Lower leg skin (tissue), 3 donors: ENCODE data around the gene GMCL2.

Experiments used
- POLR2A ChIP-seq, 2 donors: fragments of 450-650 bp; IDR thresholded peaks; one replicate each; pipeline ENCODE4 v1.6.1; 2016 to 2017; ENCODE audit warnings: antibody characterized with exemption in 2 of 2, mild to moderate bottlenecking in 1 of 2, moderate library complexity in 1 of 2
- TF ChIP-seq, protein P1 (sequence below), 3 donors: fragments of 450-650 bp; IDR thresholded peaks; one replicate each; pipeline ENCODE4 v1.5.1; 2016; ENCODE audit warnings: antibody characterized with exemption in 3 of 3, mild to moderate bottlenecking in 3 of 3, moderate library complexity in 2 of 3

DNA sequence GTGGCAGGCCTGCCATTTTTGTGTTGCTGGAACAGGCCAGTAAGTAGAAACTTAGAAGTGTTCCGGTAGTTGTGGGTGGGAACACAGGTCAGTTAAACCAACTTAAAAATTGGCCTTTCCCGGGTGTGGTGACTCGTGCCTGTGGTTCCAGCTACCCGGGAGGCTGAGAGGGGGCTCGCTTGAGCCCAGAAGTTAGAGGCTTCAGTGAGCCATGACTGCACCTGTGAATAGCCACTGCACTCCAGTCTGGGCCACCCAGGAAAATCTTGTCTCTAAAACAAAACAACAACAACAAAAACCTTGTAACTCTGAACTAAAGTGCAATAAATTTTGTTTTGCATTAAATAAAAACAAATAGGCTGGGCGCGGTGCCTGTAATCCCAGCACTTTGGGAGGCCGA is 32.1 kb downstream of the GMCL2 start:
- TF ChIP-seq, protein P1, sequence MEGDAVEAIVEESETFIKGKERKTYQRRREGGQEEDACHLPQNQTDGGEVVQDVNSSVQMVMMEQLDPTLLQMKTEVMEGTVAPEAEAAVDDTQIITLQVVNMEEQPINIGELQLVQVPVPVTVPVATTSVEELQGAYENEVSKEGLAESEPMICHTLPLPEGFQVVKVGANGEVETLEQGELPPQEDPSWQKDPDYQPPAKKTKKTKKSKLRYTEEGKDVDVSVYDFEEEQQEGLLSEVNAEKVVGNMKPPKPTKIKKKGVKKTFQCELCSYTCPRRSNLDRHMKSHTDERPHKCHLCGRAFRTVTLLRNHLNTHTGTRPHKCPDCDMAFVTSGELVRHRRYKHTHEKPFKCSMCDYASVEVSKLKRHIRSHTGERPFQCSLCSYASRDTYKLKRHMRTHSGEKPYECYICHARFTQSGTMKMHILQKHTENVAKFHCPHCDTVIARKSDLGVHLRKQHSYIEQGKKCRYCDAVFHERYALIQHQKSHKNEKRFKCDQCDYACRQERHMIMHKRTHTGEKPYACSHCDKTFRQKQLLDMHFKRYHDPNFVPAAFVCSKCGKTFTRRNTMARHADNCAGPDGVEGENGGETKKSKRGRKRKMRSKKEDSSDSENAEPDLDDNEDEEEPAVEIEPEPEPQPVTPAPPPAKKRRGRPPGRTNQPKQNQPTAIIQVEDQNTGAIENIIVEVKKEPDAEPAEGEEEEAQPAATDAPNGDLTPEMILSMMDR (IDR thresholded peaks at IDR 0.05), result no peak
- no peak for TF ChIP-seq POLR2A (IDR thresholded peaks at IDR 0.05)
